GM12878 (cell line): ENCODE data around the gene IFIH1. TPM values are rescaled to one million over a fixed set of nuclear protein-coding genes. Genes with fewer than 3 reads are reported as not detected.

Experiments
- CEBPB ChIP-seq, 2 experiments: fragments of 150-350 bp in 1 of 2; IDR thresholded peaks; 2 replicates each; pipeline ENCODE4 v1.6.1; 2012 to 2014; ENCODE audit warnings: low read depth in 2 of 2, low read length in 2 of 2, borderline replicate concordance in 1 of 2, inconsistent platforms in 1 of 2
- EED ChIP-seq: sonication (generic); IDR thresholded peaks from 2 replicates; pipeline ENCODE4 v1.6.1; 2016; ENCODE audit warnings: antibody characterized with exemption, low read depth
- NRF1 ChIP-seq: conservative IDR thresholded peaks from 2 replicates; pipeline ENCODE4 v1.6.1; 2011; ENCODE audit warnings: mild to moderate bottlenecking, low read depth, low read length, improper control_type of control experiment
- PAX5 ChIP-seq: IDR thresholded peaks from 2 replicates; pipeline ENCODE4 v1.6.1; 2011; ENCODE audit warnings: low read depth, low read length, borderline replicate concordance
- RCOR1 ChIP-seq: conservative IDR thresholded peaks from 2 replicates; pipeline ENCODE4 v1.6.1; 2012; ENCODE audit warnings: low read depth, low read length, improper control_type of control experiment
- TCF7 ChIP-seq: IDR thresholded peaks from 2 replicates; pipeline ENCODE4 v1.6.1; 2014; ENCODE audit warnings: antibody characterized with exemption, borderline replicate concordance
- polyA plus RNA-seq, 11 experiments: library from polyadenylated mRNA; depleted of rRNA in 4 of 11; unstranded in 6 of 11; stranded (reverse) in 5 of 11; fragments of >200 nt; fragmentation: Nextera tagmentation in 4 of 11; fragmentation: Illumina TruSeq in 1 of 11; extraction: Ambion mirVana in 4 of 11; extraction: Trizol in 1 of 11; gene quantifications; 1 replicate in 1 of 11; 2 replicates in 10 of 11; pipeline versions ENCODE4 v1.2.1 to v1.2.3, GENCODE V29; 2011 to 2016; ENCODE audit warnings: inconsistent platforms in 2 of 11, missing spikeins in 2 of 11, low read depth in 1 of 11
- total RNA-seq, 4 experiments: library from RNA; depleted of rRNA in 3 of 4; stranded (reverse); fragments of >200 nt in 3 of 4; fragmentation: Illumina TruSeq in 1 of 4; extraction: Trizol in 1 of 4; gene quantifications; 2 replicates each; pipeline versions ENCODE4 v1.2.1 to v1.2.3, GENCODE V29; 2013 to 2021
- TF ChIP-seq, protein P1 (sequence below): fragments of 450-650 bp; IDR thresholded peaks from 2 replicates; pipeline ENCODE4 v1.6.1; 2017; ENCODE audit warnings: mild to moderate bottlenecking, moderate library complexity
- TF ChIP-seq, protein P2 (sequence below): fragments of 450-650 bp; IDR thresholded peaks from 2 replicates; pipeline ENCODE4 v1.6.1; 2017; ENCODE audit warnings: borderline replicate concordance
- TF ChIP-seq, protein P3 (sequence below): fragments of 450-650 bp; IDR thresholded peaks from 2 replicates; pipeline ENCODE4 v1.6.1; 2016; ENCODE audit warnings: mild to moderate bottlenecking
- TF ChIP-seq, protein P4 (sequence below): fragments of 450-650 bp; formaldehyde crosslinking; IDR thresholded peaks from 2 replicates; pipeline ENCODE4 v1.4.0; 2022; ENCODE audit warnings: mild to moderate bottlenecking, moderate library complexity
- TF ChIP-seq, protein P5 (sequence below): fragments of 450-650 bp; IDR thresholded peaks from 2 replicates; pipeline ENCODE4 v1.6.1; 2014; ENCODE audit warnings: mild to moderate bottlenecking
- TF ChIP-seq, protein P6 (sequence below): fragments of 450-650 bp; formaldehyde crosslinking; IDR thresholded peaks from 2 replicates; pipeline ENCODE4 v1.4.0; 2020; ENCODE audit warnings: mild to moderate bottlenecking, moderate library complexity

Gene IFIH1
- total and polyA plus RNA-seq, 10 of the 15 experiments (the other 5 are each of a cell fraction or from before 2014, with no cell fraction given), result 12.5 to 40.9 (median 28.8) TPM

DNA sequence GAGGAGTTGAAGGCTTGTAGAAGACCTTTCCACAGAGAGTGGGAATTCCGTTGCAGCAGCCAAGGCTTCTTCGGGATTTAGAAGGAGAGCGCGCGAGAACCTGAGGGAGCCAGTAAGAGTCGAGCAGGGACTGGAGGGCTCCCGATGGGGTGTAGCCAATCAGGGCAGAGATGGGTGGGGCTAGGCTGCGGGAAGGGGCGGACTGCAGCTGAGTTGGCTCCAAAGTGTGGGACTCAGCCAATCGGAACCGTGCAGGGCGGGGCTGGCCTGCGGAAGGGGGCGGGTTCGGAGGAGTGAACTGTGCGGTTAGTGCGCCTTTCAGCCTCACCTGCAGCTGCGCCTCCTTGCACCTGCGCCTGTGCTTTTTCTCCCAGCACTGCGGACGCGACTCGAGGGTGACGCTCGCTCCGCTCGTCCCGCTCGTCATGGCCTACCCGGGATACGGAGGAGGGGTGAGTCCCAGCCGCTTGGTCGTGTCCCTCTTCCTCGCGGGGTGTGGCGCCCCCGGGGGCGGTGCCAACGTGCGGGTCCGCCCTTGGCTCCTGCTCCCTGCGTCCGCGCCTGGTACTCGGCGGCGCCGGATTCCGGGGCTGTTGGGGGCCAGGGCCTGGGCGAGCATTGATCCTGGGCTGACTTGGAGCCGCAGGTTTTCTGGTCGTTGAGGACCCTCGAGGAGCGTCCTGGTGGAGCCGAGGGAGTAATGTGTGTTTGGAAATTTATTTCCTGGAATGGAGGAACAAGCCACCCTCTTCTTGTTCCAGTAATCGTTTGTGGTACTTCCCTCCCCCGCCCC lies 25.5 kb upstream of the IFIH1 start, which contains the start of gene GCA (continued):
- TF ChIP-seq, protein P1, sequence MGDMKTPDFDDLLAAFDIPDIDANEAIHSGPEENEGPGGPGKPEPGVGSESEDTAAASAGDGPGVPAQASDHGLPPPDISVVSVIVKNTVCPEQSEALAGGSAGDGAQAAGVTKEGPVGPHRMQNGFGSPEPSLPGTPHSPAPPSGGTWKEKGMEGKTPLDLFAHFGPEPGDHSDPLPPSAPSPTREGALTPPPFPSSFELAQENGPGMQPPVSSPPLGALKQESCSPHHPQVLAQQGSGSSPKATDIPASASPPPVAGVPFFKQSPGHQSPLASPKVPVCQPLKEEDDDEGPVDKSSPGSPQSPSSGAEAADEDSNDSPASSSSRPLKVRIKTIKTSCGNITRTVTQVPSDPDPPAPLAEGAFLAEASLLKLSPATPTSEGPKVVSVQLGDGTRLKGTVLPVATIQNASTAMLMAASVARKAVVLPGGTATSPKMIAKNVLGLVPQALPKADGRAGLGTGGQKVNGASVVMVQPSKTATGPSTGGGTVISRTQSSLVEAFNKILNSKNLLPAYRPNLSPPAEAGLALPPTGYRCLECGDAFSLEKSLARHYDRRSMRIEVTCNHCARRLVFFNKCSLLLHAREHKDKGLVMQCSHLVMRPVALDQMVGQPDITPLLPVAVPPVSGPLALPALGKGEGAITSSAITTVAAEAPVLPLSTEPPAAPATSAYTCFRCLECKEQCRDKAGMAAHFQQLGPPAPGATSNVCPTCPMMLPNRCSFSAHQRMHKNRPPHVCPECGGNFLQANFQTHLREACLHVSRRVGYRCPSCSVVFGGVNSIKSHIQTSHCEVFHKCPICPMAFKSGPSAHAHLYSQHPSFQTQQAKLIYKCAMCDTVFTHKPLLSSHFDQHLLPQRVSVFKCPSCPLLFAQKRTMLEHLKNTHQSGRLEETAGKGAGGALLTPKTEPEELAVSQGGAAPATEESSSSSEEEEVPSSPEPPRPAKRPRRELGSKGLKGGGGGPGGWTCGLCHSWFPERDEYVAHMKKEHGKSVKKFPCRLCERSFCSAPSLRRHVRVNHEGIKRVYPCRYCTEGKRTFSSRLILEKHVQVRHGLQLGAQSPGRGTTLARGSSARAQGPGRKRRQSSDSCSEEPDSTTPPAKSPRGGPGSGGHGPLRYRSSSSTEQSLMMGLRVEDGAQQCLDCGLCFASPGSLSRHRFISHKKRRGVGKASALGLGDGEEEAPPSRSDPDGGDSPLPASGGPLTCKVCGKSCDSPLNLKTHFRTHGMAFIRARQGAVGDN, result 0 out of 2 replicates have a peak, but pooled peaks have one; percentile 17
- no peak for TF ChIP-seq TCF7
- TF ChIP-seq, protein P2, sequence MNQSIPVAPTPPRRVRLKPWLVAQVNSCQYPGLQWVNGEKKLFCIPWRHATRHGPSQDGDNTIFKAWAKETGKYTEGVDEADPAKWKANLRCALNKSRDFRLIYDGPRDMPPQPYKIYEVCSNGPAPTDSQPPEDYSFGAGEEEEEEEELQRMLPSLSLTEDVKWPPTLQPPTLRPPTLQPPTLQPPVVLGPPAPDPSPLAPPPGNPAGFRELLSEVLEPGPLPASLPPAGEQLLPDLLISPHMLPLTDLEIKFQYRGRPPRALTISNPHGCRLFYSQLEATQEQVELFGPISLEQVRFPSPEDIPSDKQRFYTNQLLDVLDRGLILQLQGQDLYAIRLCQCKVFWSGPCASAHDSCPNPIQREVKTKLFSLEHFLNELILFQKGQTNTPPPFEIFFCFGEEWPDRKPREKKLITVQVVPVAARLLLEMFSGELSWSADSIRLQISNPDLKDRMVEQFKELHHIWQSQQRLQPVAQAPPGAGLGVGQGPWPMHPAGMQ, result 0 out of 2 replicates have a peak, but pooled peaks have one; percentile 36
- no peak for TF ChIP-seq CEBPB (IDR thresholded peaks at IDR 0.05; ENCODE audit: borderline replicate concordance in 1 of 2, low read depth in 2 of 2, low read length in 2 of 2)
- TF ChIP-seq, protein P3, sequence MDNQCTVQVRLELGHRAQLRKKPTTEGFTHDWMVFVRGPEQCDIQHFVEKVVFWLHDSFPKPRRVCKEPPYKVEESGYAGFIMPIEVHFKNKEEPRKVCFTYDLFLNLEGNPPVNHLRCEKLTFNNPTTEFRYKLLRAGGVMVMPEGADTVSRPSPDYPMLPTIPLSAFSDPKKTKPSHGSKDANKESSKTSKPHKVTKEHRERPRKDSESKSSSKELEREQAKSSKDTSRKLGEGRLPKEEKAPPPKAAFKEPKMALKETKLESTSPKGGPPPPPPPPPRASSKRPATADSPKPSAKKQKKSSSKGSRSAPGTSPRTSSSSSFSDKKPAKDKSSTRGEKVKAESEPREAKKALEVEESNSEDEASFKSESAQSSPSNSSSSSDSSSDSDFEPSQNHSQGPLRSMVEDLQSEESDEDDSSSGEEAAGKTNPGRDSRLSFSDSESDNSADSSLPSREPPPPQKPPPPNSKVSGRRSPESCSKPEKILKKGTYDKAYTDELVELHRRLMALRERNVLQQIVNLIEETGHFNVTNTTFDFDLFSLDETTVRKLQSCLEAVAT, result peak; percentile 73
- peak; percentile 68 for TF ChIP-seq PAX5
- TF ChIP-seq, protein P4, sequence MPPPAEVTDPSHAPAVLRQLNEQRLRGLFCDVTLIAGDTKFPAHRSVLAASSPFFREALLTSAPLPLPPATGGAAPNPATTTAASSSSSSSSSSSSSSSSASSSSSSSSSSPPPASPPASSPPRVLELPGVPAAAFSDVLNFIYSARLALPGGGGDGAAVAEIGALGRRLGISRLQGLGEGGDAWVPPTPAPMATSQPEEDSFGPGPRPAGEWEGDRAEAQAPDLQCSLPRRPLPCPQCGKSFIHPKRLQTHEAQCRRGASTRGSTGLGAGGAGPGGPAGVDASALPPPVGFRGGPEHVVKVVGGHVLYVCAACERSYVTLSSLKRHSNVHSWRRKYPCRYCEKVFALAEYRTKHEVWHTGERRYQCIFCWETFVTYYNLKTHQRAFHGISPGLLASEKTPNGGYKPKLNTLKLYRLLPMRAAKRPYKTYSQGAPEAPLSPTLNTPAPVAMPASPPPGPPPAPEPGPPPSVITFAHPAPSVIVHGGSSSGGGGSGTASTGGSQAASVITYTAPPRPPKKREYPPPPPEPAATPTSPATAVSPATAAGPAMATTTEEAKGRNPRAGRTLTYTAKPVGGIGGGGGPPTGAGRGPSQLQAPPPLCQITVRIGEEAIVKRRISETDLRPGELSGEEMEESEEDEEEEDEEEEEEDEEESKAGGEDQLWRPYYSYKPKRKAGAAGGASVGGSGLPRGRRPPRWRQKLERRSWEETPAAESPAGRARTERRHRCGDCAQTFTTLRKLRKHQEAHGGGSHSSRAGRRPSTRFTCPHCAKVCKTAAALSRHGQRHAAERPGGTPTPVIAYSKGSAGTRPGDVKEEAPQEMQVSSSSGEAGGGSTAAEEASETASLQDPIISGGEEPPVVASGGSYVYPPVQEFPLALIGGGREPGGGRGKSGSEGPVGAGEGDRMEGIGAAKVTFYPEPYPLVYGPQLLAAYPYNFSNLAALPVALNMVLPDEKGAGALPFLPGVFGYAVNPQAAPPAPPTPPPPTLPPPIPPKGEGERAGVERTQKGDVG, result no peak
- TF ChIP-seq EED, result peak; percentile 19; the same call in 1 of the 2 replicates
- TF ChIP-seq, protein P5, sequence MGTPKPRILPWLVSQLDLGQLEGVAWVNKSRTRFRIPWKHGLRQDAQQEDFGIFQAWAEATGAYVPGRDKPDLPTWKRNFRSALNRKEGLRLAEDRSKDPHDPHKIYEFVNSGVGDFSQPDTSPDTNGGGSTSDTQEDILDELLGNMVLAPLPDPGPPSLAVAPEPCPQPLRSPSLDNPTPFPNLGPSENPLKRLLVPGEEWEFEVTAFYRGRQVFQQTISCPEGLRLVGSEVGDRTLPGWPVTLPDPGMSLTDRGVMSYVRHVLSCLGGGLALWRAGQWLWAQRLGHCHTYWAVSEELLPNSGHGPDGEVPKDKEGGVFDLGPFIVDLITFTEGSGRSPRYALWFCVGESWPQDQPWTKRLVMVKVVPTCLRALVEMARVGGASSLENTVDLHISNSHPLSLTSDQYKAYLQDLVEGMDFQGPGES, result peak; percentile 13; the same call in 1 of the 2 replicates
- TF ChIP-seq, protein P6, sequence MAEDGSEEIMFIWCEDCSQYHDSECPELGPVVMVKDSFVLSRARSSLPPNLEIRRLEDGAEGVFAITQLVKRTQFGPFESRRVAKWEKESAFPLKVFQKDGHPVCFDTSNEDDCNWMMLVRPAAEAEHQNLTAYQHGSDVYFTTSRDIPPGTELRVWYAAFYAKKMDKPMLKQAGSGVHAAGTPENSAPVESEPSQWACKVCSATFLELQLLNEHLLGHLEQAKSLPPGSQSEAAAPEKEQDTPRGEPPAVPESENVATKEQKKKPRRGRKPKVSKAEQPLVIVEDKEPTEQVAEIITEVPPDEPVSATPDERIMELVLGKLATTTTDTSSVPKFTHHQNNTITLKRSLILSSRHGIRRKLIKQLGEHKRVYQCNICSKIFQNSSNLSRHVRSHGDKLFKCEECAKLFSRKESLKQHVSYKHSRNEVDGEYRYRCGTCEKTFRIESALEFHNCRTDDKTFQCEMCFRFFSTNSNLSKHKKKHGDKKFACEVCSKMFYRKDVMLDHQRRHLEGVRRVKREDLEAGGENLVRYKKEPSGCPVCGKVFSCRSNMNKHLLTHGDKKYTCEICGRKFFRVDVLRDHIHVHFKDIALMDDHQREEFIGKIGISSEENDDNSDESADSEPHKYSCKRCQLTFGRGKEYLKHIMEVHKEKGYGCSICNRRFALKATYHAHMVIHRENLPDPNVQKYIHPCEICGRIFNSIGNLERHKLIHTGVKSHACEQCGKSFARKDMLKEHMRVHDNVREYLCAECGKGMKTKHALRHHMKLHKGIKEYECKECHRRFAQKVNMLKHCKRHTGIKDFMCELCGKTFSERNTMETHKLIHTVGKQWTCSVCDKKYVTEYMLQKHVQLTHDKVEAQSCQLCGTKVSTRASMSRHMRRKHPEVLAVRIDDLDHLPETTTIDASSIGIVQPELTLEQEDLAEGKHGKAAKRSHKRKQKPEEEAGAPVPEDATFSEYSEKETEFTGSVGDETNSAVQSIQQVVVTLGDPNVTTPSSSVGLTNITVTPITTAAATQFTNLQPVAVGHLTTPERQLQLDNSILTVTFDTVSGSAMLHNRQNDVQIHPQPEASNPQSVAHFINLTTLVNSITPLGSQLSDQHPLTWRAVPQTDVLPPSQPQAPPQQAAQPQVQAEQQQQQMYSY (CRISPR knock-in tag), result no peak
- TF ChIP-seq RCOR1, result no peak; the same call in 1 of the 2 replicates
- no peak for TF ChIP-seq NRF1
